ENCODE measurements around the gene TMEM123.

The TMEM123 gene

GRCh38 chr11:102410382-102410784 lies 42.2 kb downstream of the TMEM123 start:
- peak; percentile 33 to 63 for DNase-seq (ENCODE audit: low read depth in 2 of 2)
- TF ChIP-seq CTCF (IDR thresholded peaks at IDR 0.05; ENCODE audit: low read depth, low read length): no peak
- no peak overlapping the region for H3K4me3 ChIP-seq (replicated peaks in 1 of 2; ENCODE audit: low read depth in 2 of 2, low read length in 2 of 2)

DNA sequence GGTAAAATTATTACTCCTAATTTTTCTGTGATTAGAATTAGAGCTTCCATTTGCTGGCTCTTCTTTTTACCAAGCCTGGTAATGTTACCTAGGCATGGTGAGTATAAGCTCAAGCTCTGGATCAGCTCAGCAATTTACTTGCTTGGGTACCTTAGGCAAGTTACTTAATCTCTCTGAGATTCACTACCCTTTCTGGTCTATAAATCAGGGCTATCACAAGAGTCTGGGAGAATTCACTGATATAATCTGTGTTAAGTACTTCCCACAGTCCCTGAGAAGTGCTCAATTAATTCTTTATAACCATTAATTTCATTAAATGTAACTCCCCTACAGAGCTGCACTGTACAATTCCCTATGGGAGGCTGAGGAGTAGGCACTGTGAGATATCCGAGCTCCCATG lies 44.2 kb downstream of the TMEM123 start:
- H3K4me3 ChIP-seq (replicated peaks in 1 of 2; ENCODE audit: low read depth in 2 of 2, low read length in 2 of 2): no peak overlapping the region
- no peak for TF ChIP-seq CTCF (IDR thresholded peaks at IDR 0.05; ENCODE audit: low read depth, low read length)
- no peak for DNase-seq (ENCODE audit: low read depth in 2 of 2)

- DNase-seq (ENCODE audit: low read depth in 2 of 2): no peak
- TF ChIP-seq CTCF (IDR thresholded peaks at IDR 0.05; ENCODE audit: low read depth, low read length): no peak
- no peak overlapping the region for H3K4me3 ChIP-seq (replicated peaks in 1 of 2; ENCODE audit: low read depth in 2 of 2, low read length in 2 of 2)
Observed at GRCh38 chr11:102407901-102408300, 44.7 kb downstream of the TMEM123 start.

DNA sequence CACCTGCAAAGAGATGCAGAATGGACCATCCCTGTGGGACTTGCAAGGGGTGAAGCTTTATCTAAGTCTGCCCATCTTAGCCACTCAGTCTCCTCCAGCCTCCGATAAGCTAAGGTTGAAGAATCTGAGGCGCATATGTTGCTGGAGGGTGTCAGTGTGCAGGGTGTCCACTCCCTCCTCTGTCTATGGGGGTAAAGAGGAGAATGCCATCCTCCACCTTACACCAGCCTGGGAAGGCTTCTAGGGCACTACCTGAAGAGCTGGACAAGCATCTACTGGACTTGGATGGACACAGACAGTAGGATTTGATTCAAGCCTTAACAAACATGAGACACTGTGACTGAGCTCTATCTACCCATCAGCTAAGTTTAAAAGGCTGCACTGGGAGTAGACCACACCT lies 46.5 kb downstream of the TMEM123 start:
- DNase-seq (ENCODE audit: low read depth in 2 of 2): no peak
- no peak overlapping the region for H3K4me3 ChIP-seq (replicated peaks in 1 of 2; ENCODE audit: low read depth in 2 of 2, low read length in 2 of 2)
- TF ChIP-seq CTCF (IDR thresholded peaks at IDR 0.05; ENCODE audit: low read depth, low read length): no peak

GRCh38 chr11:102405501-102405900 lies 47.1 kb downstream of the TMEM123 start:
- no peak for TF ChIP-seq CTCF (IDR thresholded peaks at IDR 0.05; ENCODE audit: low read depth, low read length)
- DNase-seq (ENCODE audit: low read depth in 2 of 2): no peak

DNA sequence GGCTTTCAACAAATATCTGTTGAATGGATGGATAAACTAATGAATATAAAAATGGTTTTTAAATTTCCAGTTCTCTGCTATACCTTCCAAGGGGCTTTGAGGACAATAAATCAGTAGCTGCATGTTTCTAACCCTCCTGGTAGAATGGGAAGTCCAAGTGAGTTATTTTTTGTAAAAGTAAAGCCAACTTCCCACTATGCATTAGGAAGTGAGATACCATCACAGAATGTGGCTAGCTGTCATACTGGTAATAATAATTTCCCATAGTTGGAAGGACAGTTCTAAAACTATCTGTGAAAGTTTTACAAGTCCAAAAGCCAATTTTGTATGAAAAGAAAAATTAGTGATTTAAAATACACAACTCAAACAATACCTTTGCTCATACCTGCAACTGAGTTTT lies 50.0 kb downstream of the TMEM123 start:
- DNase-seq (ENCODE audit: low read depth in 2 of 2): no peak
- no peak overlapping the region for H3K4me3 ChIP-seq (replicated peaks in 1 of 2; ENCODE audit: low read depth in 2 of 2, low read length in 2 of 2)
- no peak for TF ChIP-seq CTCF (IDR thresholded peaks at IDR 0.05; ENCODE audit: low read depth, low read length)

More at GRCh38 chr11:102405501-102405900, 47.1 kb downstream of the TMEM123 start:
- no peak overlapping the region for H3K4me3 ChIP-seq (replicated peaks in 1 of 2; ENCODE audit: low read depth in 2 of 2, low read length in 2 of 2)

- TF ChIP-seq CTCF (IDR thresholded peaks at IDR 0.05; ENCODE audit: low read depth, low read length): no peak
- H3K4me3 ChIP-seq (replicated peaks in 1 of 2; ENCODE audit: low read depth in 2 of 2, low read length in 2 of 2): no peak overlapping the region
- DNase-seq (ENCODE audit: low read depth in 2 of 2): no peak
Observed at GRCh38 chr11:102401905-102402304, 50.7 kb downstream of the TMEM123 start.

All from cardiac fibroblast (primary cell).